ENCODE data around the gene MTSS2.
"Not testable (repeated sequence)": the region's sequence is repeated elsewhere in the genome, so short reads cannot be mapped to it uniquely, and the experiment has no call there.

MTSS2 gene

GRCh38 chr16:70674221-70675014 lies 11.4 kb downstream of the MTSS2 start:
- no peak for DNase-seq (ENCODE audit: low read depth)

GRCh38 chr16:70670938-70671337 lies 14.9 kb downstream of the MTSS2 start:
- DNase-seq (ENCODE audit: low read depth) = not testable (repeated sequence)

GRCh38 chr16:70670175-70670574 lies 15.7 kb downstream of the MTSS2 start:
- DNase-seq (ENCODE audit: low read depth) = no peak

- no peak for DNase-seq (ENCODE audit: low read depth)
These were observed 19.8 kb downstream of the MTSS2 start for GRCh38 chr16:70665806-70666735.

GRCh38 chr16:70665113-70665694 lies 20.6 kb downstream of the MTSS2 start:
- DNase-seq (ENCODE audit: low read depth) = no peak

- DNase-seq (ENCODE audit: low read depth) = no peak
These were observed 21.3 kb downstream of the MTSS2 start for GRCh38 chr16:70664325-70665112.

- no peak for DNase-seq (ENCODE audit: low read depth)
These were observed 22.1 kb downstream of the MTSS2 start for GRCh38 chr16:70663524-70664324.

- DNase-seq (ENCODE audit: low read depth) = no peak
These were observed 22.8 kb downstream of the MTSS2 start for GRCh38 chr16:70662991-70663523.

- no peak for DNase-seq (ENCODE audit: low read depth)
These were observed 23.8 kb downstream of the MTSS2 start for GRCh38 chr16:70661918-70662641.

GRCh38 chr16:70661534-70661917 lies 24.3 kb downstream of the MTSS2 start:
- no peak for DNase-seq (ENCODE audit: low read depth)

GRCh38 chr16:70660672-70661350 lies 25.0 kb downstream of the MTSS2 start:
- no peak for DNase-seq (ENCODE audit: low read depth)

GRCh38 chr16:70659953-70660671 lies 25.7 kb downstream of the MTSS2 start:
- no peak for DNase-seq (ENCODE audit: low read depth)

- no peak for DNase-seq (ENCODE audit: low read depth)
These were observed 26.3 kb downstream of the MTSS2 start for GRCh38 chr16:70659546-70659945.

- DNase-seq (ENCODE audit: low read depth) = no peak
These were observed 26.9 kb downstream of the MTSS2 start for GRCh38 chr16:70658921-70659320.

GRCh38 chr16:70657956-70658355 lies 27.9 kb downstream of the MTSS2 start:
- no peak for DNase-seq (ENCODE audit: low read depth)

GRCh38 chr16:70656712-70657263 lies 29.1 kb downstream of the MTSS2 start:
- DNase-seq (ENCODE audit: low read depth) = no peak

- DNase-seq (ENCODE audit: low read depth) = no peak
These were observed 29.7 kb downstream of the MTSS2 start for GRCh38 chr16:70656065-70656711.

Measured in fibroblast of the conjunctiva (primary cell).